Endothelial cell (in vitro differentiated cells): ENCODE data around the gene ARHGAP15. TPM values are rescaled to one million over a fixed set of nuclear protein-coding genes. Genes with fewer than 3 reads are reported as not detected.

ENCODE experiments used
- DNase-seq: peaks from one replicate; pipeline ENCODE4 v3.0.0; 2021; ENCODE audit warnings: low spot score
- H3K27ac Mint-ChIP-seq: one replicate; pipeline ENCODE4 v1.8.0; 2021; ENCODE audit warnings: mixed read lengths, inconsistent platforms; ENCODE audit not compliant: unreplicated experiment
- H3K27me3 Mint-ChIP-seq: one replicate; pipeline ENCODE4 v1.8.0; 2021; ENCODE audit warnings: mild to moderate bottlenecking, moderate library complexity, mixed read lengths, inconsistent platforms; ENCODE audit not compliant: unreplicated experiment
- H3K36me3 Mint-ChIP-seq: one replicate; pipeline ENCODE4 v1.8.0; 2021; ENCODE audit warnings: mild to moderate bottlenecking, low read depth, mixed read lengths, inconsistent platforms; ENCODE audit not compliant: unreplicated experiment
- H3K4me1 Mint-ChIP-seq: one replicate; pipeline ENCODE4 v1.8.0; 2021; ENCODE audit warnings: mild to moderate bottlenecking, mixed read lengths, inconsistent platforms; ENCODE audit not compliant: unreplicated experiment
- H3K4me3 Mint-ChIP-seq: one replicate; pipeline ENCODE4 v1.8.0; 2021; ENCODE audit warnings: mild to moderate bottlenecking, mixed read lengths, inconsistent platforms; ENCODE audit not compliant: unreplicated experiment
- H3K9me3 Mint-ChIP-seq: one replicate; pipeline ENCODE4 v1.8.0; 2021; ENCODE audit warnings: mixed read lengths, inconsistent platforms; ENCODE audit not compliant: unreplicated experiment
- CTCF ChIP-seq: fragments of 200-600 bp; sonication (generic); IDR thresholded peaks from one replicate; pipeline ENCODE4 v1.5.0; 2021; ENCODE audit warnings: antibody characterized with exemption; ENCODE audit not compliant: unreplicated experiment
- total RNA-seq: library from RNA; stranded (reverse); fragmentation: NEBNext Ultra II Directional; extraction: Animal tissue kit (Norgen Biotek cat#: 25700); gene quantifications from one replicate; pipeline ENCODE4 v1.2.1, GENCODE V29; 2021; ENCODE audit not compliant: unreplicated experiment

Gene ARHGAP15
- total RNA-seq, 1 donor from 2014 or later = not detected

- TF ChIP-seq CTCF = no peak
- no peak for DNase-seq
- Mint-ChIP-seq H3K4me1 (peaks cover 17% of the 10 kb centered on the region), H3K9me3 (no peaks in the 10 kb centered on the region), H3K27ac (no peak overlapping the region), H3K36me3 (no peaks in the 10 kb centered on the region), H3K27me3 (no peaks in the 10 kb centered on the region), H3K4me3 (no peak overlapping the region)
Observed at GRCh38 chr2:143480086-143480485, 350.9 kb downstream of the ARHGAP15 start.

- DNase-seq = no peak
- no peak overlapping the region for H3K4me3 Mint-ChIP-seq
- H3K27ac Mint-ChIP-seq = no peak overlapping the region
- TF ChIP-seq CTCF = no peak
- no peaks in the 10 kb centered on the region for H3K9me3 Mint-ChIP-seq
- H3K4me1 Mint-ChIP-seq = peaks cover 13% of the 10 kb centered on the region
- no peaks in the 10 kb centered on the region for H3K27me3 Mint-ChIP-seq
- no peaks in the 10 kb centered on the region for H3K36me3 Mint-ChIP-seq
Observed at GRCh38 chr2:143480601-143481236, 351.5 kb downstream of the ARHGAP15 start.

GRCh38 chr2:143481237-143481623 lies 352.0 kb downstream of the ARHGAP15 start:
- Mint-ChIP-seq H3K36me3 (no peaks in the 10 kb centered on the region), H3K9me3 (no peaks in the 10 kb centered on the region), H3K27me3 (no peaks in the 10 kb centered on the region), H3K4me3 (no peak overlapping the region), H3K4me1 (peaks cover 13% of the 10 kb centered on the region), H3K27ac (no peak overlapping the region)
- TF ChIP-seq CTCF = no peak
- DNase-seq = no peak

GRCh38 chr2:143481733-143482132 lies 352.5 kb downstream of the ARHGAP15 start:
- Mint-ChIP-seq H3K27ac (no peak overlapping the region), H3K9me3 (no peaks in the 10 kb centered on the region), H3K4me3 (no peak overlapping the region), H3K27me3 (no peaks in the 10 kb centered on the region), H3K4me1 (peaks cover 13% of the 10 kb centered on the region), H3K36me3 (no peaks in the 10 kb centered on the region)
- DNase-seq = no peak
- TF ChIP-seq CTCF = no peak

- Mint-ChIP-seq H3K36me3 (no peaks in the 10 kb centered on the region), H3K27ac (no peak overlapping the region), H3K9me3 (no peaks in the 10 kb centered on the region), H3K4me3 (no peak overlapping the region), H3K27me3 (no peaks in the 10 kb centered on the region), H3K4me1 (peaks cover 13% of the 10 kb centered on the region)
- TF ChIP-seq CTCF = no peak
- DNase-seq = no peak
Observed at GRCh38 chr2:143482316-143482715, 353.1 kb downstream of the ARHGAP15 start.
